ENCODE results near the gene SIGLEC7. TPM values are rescaled to one million over a fixed set of nuclear protein-coding genes. Genes with fewer than 3 reads are reported as not detected.

SIGLEC7 gene
- polyA plus RNA-seq, 1 donor from 2014 or later: not detected

GRCh38 chr19:51161266-51161665 lies 19.2 kb downstream of the SIGLEC7 start:
- H3K4me2 ChIP-seq (ENCODE audit: low read length): no peak overlapping the region
- no peaks in the 10 kb centered on the region for H3K36me3 ChIP-seq (ENCODE audit: insufficient read depth, low read length)
- no peaks in the 10 kb centered on the region for H3K9me3 ChIP-seq (ENCODE audit: low read length)
- H3K27ac ChIP-seq (ENCODE audit: low read length): no peak overlapping the region
- H3K9ac ChIP-seq (ENCODE audit: low read length): no peak overlapping the region
- H3K27me3 ChIP-seq (ENCODE audit: insufficient read depth, low read depth, low read length): no peaks in the 10 kb centered on the region
- H2AFZ ChIP-seq (ENCODE audit: low read depth, low read length): no peak overlapping the region
- TF ChIP-seq, protein P1, sequence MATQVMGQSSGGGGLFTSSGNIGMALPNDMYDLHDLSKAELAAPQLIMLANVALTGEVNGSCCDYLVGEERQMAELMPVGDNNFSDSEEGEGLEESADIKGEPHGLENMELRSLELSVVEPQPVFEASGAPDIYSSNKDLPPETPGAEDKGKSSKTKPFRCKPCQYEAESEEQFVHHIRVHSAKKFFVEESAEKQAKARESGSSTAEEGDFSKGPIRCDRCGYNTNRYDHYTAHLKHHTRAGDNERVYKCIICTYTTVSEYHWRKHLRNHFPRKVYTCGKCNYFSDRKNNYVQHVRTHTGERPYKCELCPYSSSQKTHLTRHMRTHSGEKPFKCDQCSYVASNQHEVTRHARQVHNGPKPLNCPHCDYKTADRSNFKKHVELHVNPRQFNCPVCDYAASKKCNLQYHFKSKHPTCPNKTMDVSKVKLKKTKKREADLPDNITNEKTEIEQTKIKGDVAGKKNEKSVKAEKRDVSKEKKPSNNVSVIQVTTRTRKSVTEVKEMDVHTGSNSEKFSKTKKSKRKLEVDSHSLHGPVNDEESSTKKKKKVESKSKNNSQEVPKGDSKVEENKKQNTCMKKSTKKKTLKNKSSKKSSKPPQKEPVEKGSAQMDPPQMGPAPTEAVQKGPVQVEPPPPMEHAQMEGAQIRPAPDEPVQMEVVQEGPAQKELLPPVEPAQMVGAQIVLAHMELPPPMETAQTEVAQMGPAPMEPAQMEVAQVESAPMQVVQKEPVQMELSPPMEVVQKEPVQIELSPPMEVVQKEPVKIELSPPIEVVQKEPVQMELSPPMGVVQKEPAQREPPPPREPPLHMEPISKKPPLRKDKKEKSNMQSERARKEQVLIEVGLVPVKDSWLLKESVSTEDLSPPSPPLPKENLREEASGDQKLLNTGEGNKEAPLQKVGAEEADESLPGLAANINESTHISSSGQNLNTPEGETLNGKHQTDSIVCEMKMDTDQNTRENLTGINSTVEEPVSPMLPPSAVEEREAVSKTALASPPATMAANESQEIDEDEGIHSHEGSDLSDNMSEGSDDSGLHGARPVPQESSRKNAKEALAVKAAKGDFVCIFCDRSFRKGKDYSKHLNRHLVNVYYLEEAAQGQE (IDR thresholded peaks at IDR 0.05; ENCODE audit: borderline replicate concordance): no peak
- no peak for TF ChIP-seq EP300 (conservative IDR thresholded peaks at IDR 0.05; ENCODE audit: poor library complexity, severe bottlenecking)
- no peak for TF ChIP-seq MXI1 (conservative IDR thresholded peaks at IDR 0.05; ENCODE audit: poor library complexity, severe bottlenecking)
- no peak for TF ChIP-seq TAF1 (IDR thresholded peaks at IDR 0.05; ENCODE audit: low read depth)
- TF ChIP-seq SMC3 (conservative IDR thresholded peaks at IDR 0.05; ENCODE audit: poor library complexity): no peak
- TF ChIP-seq POLR2AphosphoS5 (IDR thresholded peaks at IDR 0.05): no peak
- no peak for TF ChIP-seq EZH2 (IDR thresholded peaks at IDR 0.05; ENCODE audit: borderline replicate concordance, insufficient read depth, low read length, poor library complexity, severe bottlenecking)
- TF ChIP-seq, protein P2, sequence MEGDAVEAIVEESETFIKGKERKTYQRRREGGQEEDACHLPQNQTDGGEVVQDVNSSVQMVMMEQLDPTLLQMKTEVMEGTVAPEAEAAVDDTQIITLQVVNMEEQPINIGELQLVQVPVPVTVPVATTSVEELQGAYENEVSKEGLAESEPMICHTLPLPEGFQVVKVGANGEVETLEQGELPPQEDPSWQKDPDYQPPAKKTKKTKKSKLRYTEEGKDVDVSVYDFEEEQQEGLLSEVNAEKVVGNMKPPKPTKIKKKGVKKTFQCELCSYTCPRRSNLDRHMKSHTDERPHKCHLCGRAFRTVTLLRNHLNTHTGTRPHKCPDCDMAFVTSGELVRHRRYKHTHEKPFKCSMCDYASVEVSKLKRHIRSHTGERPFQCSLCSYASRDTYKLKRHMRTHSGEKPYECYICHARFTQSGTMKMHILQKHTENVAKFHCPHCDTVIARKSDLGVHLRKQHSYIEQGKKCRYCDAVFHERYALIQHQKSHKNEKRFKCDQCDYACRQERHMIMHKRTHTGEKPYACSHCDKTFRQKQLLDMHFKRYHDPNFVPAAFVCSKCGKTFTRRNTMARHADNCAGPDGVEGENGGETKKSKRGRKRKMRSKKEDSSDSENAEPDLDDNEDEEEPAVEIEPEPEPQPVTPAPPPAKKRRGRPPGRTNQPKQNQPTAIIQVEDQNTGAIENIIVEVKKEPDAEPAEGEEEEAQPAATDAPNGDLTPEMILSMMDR (IDR thresholded peaks at IDR 0.05; ENCODE audit: poor library complexity, severe bottlenecking): no peak
- no peak for TF ChIP-seq RAD21 (conservative IDR thresholded peaks at IDR 0.05)
- H3K79me2 ChIP-seq (replicated peaks; ENCODE audit: insufficient read depth, low read length): no peaks in the 10 kb centered on the region
- no peaks in the 10 kb centered on the region for H3F3A ChIP-seq (ENCODE audit: insufficient read depth, low read length, poor library complexity, severe bottlenecking)
- H3K4me3 ChIP-seq (ENCODE audit: low read length): no peak overlapping the region
- no peaks in the 10 kb centered on the region for H4K20me1 ChIP-seq (ENCODE audit: insufficient read depth)
- H3K9me2 ChIP-seq (ENCODE audit: insufficient read depth, low read length): no peaks in the 10 kb centered on the region

DNA sequence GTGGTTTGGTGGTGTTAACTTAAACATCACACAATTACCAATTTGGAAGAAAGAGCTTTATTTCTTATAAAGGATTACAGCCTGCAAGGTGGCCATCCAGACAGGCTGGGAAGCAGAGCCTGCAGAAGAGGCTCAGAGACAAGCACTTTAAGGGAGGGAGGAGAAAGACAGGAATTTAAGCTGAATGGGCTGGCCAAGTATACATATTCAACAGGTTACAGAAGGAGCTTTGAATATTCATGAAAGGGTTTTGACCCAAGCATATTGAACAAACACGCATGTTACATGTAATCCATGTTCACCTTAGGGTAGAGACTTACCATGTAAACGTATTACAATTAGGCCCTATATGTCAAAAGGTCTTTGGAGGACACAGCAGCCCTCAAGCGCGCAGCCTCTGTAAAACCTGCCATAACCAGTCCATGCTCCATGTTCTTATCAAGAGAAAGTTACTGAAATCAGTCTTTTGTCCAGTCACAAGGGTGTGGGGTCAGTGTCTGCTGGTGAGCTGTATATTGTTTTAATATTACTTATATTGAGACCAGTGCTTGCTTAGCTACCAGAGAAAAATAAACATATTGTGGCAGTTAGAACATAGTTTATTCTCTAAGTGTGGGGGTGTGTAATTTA lies 19.9 kb downstream of the SIGLEC7 start:
- H3K27ac ChIP-seq (ENCODE audit: low read length): no peak overlapping the region
- H4K20me1 ChIP-seq (ENCODE audit: insufficient read depth): no peaks in the 10 kb centered on the region
- H3K36me3 ChIP-seq (ENCODE audit: insufficient read depth, low read length): no peaks in the 10 kb centered on the region
- H3K79me2 ChIP-seq (replicated peaks; ENCODE audit: insufficient read depth, low read length): no peaks in the 10 kb centered on the region
- H3K9me2 ChIP-seq (ENCODE audit: insufficient read depth, low read length): no peaks in the 10 kb centered on the region
- H3K9me3 ChIP-seq (ENCODE audit: low read length): no peaks in the 10 kb centered on the region
- H2AFZ ChIP-seq (ENCODE audit: low read depth, low read length): no peak overlapping the region
- no peaks in the 10 kb centered on the region for H3K27me3 ChIP-seq (ENCODE audit: insufficient read depth, low read depth, low read length)
- H3K4me3 ChIP-seq (ENCODE audit: low read length): no peak overlapping the region
- TF ChIP-seq SMC3 (conservative IDR thresholded peaks at IDR 0.05; ENCODE audit: poor library complexity) (no peak), MXI1 (conservative IDR thresholded peaks at IDR 0.05; ENCODE audit: poor library complexity, severe bottlenecking) (no peak), POLR2AphosphoS5 (IDR thresholded peaks at IDR 0.05) (no peak), EZH2 (IDR thresholded peaks at IDR 0.05; ENCODE audit: borderline replicate concordance, insufficient read depth, low read length, poor library complexity, severe bottlenecking) (no peak), EP300 (conservative IDR thresholded peaks at IDR 0.05; ENCODE audit: poor library complexity, severe bottlenecking) (no peak), TAF1 (IDR thresholded peaks at IDR 0.05; ENCODE audit: low read depth) (no peak), RAD21 (conservative IDR thresholded peaks at IDR 0.05) (no peak)
- TF ChIP-seq, protein P2 (IDR thresholded peaks at IDR 0.05; ENCODE audit: poor library complexity, severe bottlenecking): no peak
- TF ChIP-seq, protein P1 (IDR thresholded peaks at IDR 0.05; ENCODE audit: borderline replicate concordance): no peak
- no peak overlapping the region for H3K4me2 ChIP-seq (ENCODE audit: low read length)
- H3K9ac ChIP-seq (ENCODE audit: low read length): no peak overlapping the region
- no peaks in the 10 kb centered on the region for H3F3A ChIP-seq (ENCODE audit: insufficient read depth, low read length, poor library complexity, severe bottlenecking)

All from neural cell (in vitro differentiated cells).